Activated CD4-positive, alpha-beta T cell treated with anti-CD3 and anti-CD28 coated beads, Interleukin-2, amount 50 U/mL, for 4 hours (primary cell): Measurements from ENCODE around the gene KYAT1.

Source experiments
- DNase-seq, 2 experiments: peaks; one replicate each; pipeline ENCODE4 v3.0.0-alpha.2; 2020

Gene KYAT1

DNA sequence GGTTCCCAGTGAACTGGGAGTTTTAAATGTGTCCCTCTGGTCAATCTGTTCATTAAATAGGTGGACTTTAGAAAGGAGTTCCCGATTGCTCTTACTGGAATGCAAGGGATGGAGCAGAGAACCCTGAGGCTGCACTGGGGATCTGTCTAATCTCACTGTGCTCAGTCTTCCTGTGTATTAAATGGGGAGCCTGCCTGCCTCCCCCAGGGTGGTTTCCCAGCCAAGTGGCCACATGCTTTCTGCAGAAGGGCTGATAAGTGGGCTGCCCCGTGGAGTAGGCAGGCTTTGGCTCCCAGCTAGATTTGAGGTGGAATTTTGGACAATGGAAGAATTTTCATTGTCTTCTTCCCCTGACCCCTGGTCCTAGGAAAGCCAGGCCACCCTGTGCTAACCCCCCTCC is 25.0 kb upstream of the KYAT1 start:
- DNase-seq, result no peak

DNA sequence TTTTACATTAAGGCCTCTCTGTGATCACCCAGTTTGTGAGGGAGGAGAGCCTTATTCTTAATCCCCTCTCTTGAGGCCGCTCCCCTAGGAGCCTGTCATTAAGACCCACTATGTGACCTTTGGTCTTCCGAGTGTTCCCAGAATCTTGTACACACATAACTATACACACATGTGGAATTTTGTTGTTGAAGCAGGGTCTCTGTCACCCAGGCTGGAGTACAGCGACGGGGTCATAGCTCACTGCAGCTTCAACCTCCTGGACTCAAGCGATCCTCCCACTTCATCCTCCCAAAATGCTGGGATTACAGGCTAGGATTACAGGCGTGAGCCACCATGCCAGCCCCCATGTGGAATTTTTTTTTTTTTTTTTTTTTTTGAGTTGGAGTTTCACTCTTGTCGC is 24.2 kb upstream of the KYAT1 start:
- no peak for DNase-seq

DNA sequence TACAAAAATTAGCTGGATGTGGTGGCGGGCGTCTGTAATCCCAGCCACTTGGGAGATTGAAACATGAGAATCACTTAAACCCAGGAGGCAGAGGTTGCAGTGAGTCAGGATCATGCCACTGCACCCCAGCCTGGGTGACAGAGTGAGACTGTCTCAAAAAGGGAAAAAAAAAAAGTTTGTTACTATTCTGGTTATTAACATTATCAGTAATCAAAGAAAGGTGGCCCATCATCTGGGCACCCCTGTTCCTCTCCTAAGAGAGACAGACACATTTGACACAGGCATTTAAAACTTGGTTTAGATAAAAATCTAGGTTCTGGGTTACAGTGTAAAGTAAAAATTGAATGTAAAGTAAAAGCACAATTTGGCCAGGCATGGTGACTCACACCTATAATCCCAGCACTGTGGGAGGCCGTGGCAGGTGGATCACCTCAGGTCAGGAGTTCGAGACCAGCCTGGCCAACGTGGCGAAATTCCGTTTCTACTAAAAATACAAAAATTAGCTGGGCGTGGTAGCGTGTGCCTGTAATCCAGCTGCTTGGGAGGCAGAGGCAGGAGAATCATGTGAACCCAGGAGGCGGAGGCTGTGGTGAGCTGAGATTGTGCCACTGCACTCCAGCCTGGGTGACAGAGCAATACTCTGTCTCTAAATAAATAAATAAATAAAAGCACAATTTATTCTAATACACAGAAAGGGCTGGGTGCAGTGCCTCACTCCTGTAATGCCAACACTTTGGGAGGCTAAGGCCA is 22.3 kb upstream of the KYAT1 start:
- DNase-seq, result no peak

DNA sequence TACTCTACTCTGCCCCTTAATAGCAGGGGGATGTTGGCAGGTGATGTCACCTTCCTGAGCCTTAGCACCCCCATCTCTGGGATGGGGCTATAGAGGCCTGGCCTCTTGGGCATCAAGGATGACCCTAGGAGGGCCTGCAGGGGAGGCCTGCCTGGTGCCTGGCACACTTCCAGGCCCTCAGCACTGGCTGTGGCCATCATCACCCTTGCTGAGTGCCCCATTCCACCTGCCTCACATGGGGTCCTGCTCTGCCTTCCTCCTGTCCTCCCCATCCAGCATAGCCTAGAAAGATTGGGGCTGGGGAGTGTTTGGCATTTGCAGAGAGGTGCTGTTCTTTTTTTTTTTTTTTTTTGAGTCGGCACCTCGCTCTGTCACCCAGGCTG is 21.3 kb upstream of the KYAT1 start:
- no peak for DNase-seq

DNA sequence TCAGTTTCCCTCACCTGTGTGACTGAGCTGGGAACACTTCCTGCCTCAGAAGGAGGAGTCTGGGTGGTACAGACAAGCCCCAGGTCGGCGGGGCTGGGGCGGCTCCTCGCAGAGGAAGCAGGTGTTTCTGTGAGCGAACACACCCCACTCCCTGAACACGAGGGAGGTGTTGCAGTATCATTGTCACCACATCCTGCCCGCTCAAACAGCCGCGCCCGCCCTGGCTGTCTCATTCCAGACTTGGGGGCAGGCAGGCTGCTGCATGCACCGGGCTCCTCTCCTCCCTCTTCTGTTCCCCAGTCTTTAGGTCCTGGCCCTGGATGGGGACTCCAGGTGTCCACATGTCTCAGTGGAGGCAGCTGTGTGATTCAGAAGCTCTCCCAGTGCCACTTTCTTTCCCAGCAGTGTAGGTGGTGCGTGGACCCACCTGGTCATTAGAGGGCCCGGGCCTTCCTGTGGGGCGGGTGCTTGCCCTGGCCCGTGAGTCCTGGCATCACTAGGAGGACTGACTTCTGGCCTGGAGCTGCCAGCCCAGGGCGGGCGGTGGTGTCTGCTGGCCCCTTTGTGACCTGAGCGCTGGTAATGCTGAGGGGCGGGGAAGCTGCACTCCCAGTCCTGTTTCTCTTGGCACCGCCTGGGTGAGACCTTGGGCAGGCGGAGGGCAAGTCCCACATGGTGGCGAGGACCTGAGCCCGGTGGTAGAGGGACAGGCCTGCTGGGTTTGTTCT is 20.8 kb upstream of the KYAT1 start:
- peak; percentile 83 to 84 for DNase-seq

- no peak for DNase-seq
Measured at GRCh38 chr9:128901822-128902221, 20.1 kb upstream of the KYAT1 start.

DNA sequence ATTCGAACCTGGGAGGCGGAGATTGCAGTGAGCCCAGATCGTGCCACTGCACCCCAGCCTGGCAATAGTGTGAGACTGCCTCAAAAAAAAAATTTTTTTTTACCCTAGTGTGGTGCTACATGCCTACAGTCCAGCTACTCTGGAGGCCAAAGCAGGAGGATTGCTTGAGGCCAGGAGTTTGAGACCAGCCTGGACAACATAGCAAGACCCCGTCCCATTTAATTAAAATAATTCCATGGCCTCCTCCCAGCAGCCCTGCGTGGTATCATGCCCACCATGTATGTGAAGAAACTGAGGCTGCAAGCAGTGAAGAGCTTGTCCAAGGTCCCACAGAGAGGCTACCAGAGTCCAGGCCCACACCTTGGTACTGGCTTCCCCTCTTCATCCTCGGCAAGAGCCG is 19.6 kb upstream of the KYAT1 start:
- no peak for DNase-seq

DNA sequence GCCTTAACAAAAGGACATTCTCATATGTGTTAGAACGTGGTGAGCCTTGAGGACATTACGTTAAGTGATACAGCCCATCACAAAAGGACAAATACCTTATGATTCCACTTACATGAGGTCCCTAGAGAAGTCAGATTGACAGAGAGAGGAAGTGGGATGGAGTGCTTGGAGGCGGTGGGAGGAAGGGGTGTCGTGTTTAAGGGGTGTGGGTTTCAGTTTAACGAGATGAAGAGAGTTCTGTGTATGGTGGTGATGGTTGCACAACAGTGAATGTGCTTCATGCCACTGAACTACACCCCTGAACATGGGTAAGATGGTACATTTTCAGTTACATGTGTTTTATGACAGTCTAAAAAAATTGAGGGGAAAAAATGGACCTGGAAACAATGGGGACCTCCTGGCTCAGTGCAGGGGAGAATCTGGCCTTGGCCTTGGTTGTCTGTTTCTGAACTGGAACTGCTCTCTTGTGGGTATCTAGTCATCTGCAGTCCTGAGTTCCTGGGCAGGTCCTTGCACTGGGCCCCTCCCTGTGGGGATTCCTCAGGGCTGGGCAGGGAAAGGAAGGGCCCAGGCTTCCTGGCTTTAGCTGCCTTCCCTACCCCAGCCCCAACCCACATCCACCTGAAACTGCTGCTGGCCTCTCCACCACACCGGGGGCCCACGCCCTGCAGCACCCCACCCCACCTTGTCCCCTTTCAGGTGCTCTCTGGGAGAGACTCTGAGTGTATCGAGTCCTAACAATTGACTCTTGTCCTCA is 18.0 kb upstream of the KYAT1 start:
- DNase-seq, result no peak

DNA sequence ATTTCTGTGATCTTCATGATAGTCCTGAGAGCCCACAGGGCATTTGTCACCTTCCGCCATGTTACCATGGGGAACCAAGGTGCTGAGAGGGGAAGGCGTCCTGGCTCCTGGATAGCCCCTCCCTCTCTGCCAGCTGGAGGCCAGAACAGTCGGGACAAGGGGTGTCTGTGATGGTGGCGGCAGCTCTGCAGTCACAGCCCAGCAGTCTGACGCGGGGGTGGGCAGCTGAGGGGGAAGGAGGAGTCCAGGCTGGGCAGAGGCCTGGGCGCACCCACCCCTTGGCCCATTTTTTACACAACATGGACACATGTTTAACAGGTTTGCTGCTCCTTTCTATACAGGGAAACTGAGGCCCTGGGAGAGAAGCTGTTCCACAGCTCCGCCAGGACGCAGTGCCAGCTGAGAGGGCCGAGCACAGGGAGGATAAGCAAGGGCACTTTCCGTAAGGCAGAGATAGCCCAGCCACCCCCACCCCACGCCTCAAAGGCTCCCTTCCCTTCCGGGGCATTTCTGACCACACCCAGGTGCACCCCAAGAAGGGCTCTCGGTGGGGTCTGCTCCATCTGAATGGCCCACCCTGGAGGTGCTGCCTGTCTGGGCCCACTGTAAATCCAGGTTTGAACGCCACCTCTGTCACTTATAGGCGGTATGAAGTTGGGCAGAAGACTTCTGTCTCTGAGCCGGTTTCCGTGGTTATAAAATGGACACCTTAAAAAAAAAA is 17.3 kb upstream of the KYAT1 start:
- no peak for DNase-seq

GRCh38 chr9:128898382-128898781 is 16.6 kb upstream of the KYAT1 start:
- DNase-seq, result no peak

DNA sequence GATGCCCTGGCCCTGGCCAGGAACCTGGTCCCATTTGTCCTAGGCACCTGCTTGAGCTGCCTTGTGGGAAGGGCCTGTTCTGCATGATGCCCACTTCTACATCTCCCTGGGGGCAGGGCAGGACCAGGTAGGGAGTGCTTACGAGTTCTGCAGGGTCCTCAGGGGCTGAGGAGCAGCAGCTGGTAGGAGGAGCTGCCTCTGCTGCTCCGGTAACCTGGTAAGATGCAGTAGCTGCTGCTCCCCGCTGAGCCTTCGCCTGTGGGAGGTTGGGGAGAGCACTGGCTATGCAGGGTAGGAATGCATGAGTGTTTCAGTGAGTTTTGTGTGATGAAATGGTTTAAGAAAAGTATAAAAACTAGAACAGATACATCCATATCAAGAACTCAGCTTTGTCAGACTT is 13.8 kb upstream of the KYAT1 start:
- DNase-seq, result no peak

DNA sequence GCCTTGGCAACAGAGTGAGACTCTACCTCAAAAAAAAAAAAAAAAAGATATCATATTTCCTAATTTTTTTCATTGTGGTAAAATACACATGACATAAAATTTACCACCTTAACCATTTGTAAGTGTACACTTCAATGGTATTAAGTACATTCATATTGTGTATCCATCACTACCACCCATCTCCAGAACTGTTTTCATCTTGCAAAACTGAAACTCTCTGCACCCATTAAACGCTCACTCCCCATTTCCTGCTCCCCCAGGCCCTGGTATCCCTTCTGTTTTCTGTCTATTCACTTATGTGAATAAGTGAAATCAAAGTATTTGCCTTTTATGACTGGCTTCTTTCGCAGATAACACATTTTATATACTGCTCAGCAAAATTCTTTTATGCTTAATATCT is 13.0 kb upstream of the KYAT1 start:
- DNase-seq, result no peak

DNA sequence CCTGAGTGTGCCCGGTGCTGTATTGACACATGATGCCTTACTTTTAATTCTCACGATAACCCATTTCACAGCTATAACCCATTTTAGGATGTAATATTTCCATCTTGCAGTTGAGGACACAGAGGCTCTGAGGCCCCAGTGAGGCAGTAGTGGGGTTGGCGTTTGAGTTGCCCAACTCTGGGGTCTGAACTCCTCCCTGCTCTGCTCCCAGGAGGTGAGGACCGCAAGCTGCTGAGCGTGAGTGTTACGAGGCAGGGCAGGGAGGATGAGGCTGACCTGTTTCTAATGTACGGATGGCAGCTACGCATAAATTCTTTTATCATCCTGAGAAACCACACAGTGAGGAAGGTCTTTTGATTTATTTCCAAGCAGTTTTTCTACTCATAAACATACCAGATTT is 11.6 kb upstream of the KYAT1 start:
- no peak for DNase-seq

DNA sequence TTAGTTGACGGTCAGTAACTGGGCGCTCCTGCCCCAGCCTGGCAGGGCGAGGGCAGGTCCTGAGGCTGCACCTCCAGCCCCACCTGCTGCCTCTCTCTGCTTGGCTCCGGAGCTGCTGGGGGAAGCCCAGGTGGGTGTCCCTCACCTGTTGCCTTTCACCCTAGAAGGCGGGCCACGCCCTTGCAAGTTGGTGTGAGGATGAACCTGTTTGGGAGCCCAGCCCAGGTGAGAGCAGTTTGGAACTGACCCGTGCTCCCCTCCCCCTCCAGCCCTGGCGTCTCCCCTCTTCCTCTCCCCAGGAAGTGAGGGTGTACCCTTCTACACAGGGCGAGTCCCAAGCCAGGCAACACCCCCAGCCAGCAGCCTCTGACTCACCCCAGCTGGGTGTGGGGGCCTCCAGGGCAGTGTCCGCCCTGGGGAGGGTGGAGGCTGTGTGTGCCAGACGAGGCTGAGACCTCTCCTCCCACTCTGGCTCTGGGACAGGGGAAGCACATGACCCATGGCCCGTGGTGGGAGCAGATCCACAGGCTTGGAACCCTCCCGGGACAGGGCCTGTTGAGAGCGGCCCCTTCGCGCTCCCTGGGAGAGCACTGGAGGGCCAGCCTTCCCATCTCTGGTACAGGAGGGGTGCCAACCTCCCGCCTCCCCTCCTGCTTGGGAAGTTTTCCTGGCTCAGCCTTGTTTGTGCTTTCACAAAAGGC is 10.6 kb upstream of the KYAT1 start:
- no peak for DNase-seq

DNA sequence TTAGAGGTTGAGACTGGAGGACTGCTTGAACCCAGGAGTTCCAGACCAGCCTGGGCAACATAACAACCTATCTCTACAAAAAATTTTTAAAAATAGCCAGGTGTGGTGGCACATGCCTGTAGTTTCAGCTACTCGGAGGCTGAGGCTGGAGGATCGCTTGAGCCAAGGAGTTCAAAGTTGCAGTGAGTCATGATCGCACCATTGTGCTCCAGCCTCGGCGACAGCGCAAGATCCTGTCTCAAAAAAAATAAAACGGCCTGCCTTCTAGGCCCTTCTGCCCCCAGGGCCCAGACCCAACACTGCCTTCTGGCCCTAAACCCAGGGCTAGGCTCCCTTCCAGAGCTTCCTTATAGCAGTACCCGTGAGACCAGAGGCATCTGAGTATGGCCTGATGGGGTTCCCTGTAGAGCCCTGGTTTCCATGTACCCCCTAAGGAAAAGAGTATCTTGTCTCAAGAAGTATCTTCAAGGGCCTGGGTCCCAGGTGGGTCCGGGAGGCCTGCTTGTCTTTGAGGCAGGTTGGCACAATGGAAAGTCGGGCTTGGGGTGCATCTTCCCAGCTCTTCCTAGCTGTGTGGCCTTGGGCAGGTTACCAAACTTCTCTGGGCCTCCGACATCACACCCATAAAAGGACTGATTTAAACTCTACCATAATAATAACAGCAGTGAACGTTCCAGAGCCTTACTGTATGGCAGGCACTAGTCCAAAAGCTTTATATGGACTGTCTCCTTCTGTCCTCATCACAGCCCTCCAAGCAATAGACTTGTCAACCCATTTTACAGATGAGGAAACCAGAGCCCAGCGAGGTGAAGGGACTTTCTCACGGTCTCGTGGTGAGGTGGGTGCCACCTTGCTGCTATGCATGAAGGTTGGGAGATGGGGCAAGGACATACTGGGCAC is 9.8 kb upstream of the KYAT1 start:
- no peak for DNase-seq

- DNase-seq, result no peak
Measured at GRCh38 chr9:128887914-128888350, 6.2 kb upstream of the KYAT1 start.

DNA sequence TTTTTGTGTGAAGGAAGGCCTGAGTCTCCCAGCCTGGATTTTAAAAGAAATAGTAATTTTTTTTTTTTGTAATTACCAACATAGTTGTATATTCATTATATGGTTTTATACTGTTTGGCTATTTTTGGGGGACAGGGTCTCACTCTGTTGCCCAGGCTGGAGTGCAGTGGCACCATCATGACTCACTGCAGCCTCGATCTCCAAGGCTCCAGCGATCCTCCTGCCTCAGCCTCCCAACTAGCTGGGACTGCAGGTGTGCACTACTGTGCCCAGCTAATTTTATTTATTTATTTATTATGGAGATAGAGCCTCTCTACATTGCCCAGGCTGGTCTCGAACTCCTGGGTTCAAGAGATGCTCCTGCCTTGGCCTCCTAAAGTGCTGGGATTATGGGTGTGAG is 5.3 kb upstream of the KYAT1 start:
- DNase-seq, result no peak

- no peak for DNase-seq
Measured at GRCh38 chr9:128886211-128886891, 4.6 kb upstream of the KYAT1 start.

GRCh38 chr9:128885798-128886197 is 4.0 kb upstream of the KYAT1 start:
- DNase-seq, result no peak

GRCh38 chr9:128885376-128885775 is 3.6 kb upstream of the KYAT1 start:
- DNase-seq, result no peak

DNA sequence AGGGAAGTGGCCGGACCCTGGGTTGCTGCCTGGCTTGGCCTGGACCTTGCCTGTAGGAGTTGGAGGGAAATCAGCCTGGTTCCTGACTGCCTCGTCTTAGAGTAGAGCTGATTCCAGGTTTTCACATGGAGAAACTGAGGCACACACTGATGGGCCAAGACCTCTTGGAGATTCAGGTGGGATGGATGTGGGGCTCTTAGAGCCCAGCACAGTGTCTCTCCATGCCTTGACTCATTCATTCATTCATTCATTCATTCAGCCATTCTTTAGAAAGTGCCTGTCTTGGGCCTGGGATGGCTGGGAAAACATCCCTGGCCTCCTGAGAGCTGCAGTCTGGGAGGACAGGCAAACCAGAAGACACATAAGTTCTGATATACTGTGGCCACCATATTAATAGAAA is 2.4 kb upstream of the KYAT1 start:
- no peak for DNase-seq
